Measurements from ENCODE around the gene SF3B3. TPM values are rescaled to one million over a fixed set of nuclear protein-coding genes. Genes with fewer than 3 reads are reported as not detected.

SF3B3 gene
- total and polyA plus RNA-seq, 2 donors (not counting 3 experiments of a cell fraction or from before 2014, with no cell fraction given) = 167 to 324 TPM

DNA sequence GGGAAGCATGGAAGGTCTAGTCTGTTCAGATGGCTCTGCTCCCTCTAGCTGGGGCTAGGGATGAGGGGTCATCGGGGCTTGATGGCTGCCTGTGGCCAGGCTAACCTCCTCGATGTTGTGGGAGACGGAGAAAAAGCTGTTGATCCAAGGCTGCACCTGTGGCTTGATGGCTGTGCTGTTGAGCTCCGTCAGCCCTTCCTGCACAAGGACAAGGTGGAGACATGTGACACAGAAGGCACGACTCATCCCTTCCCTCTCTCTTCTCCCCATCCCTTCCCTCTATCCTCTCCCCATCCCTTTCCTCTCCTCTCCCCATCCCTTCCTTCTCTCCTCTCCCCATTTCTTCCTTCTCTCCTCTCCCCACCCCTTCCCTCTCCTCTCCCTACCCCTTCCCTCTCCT lies 41.0 kb upstream of the SF3B3 start:
- FAIRE-seq = no peak
- Histone ChIP-seq H3K4me3 (replicated peaks in 1 of 3; ENCODE audit: insufficient read depth in 1 of 3, low read depth in 1 of 3, low read length in 3 of 3) (no peak overlapping the region), H3K9me3 (replicated peaks; ENCODE audit: control insufficient read depth, insufficient read depth, low read length) (no peaks in the 10 kb centered on the region), H3K9me1 (replicated peaks; ENCODE audit: control insufficient read depth, extremely low read depth, insufficient read depth, low read length) (no peaks in the 10 kb centered on the region), H3K4me2 (ENCODE audit: insufficient read depth, low read length) (no peak overlapping the region), H2AFZ (ENCODE audit: low read depth, low read length) (no peak overlapping the region), H3K4me1 (ENCODE audit: control insufficient read depth, extremely low read depth, insufficient read depth, low read length) (peaks cover 9% of the 10 kb centered on the region), H3K27ac (ENCODE audit: insufficient read depth, low read depth, low read length) (no peak overlapping the region), H3K27me3 (ENCODE audit: control insufficient read depth in 2 of 2, insufficient read depth in 2 of 2, low read length in 2 of 2) (no peaks in the 10 kb centered on the region), H3K36me3 (ENCODE audit: control insufficient read depth in 2 of 2, extremely low read depth in 1 of 2, insufficient read depth in 2 of 2, low read length in 2 of 2) (peaks cover 0 to 32% of the 10 kb centered on the region in 2 experiments), H3K79me2 (ENCODE audit: control insufficient read depth, insufficient read depth, low read length) (no peaks in the 10 kb centered on the region), H3K9ac (replicated peaks; ENCODE audit: extremely low read depth, insufficient read depth, low read length) (no peak overlapping the region), H4K20me1 (replicated peaks; ENCODE audit: control insufficient read depth, extremely low read depth, insufficient read depth, low read length) (no peaks in the 10 kb centered on the region)
- dilution Hi-C loops (cut with MboI; ENCODE audit: extremely low pct_ligation_motif_present, low sequenced_read_pairs) (no loop called here), intact Hi-C loops (cut with micrococcal nuclease) (no loop called here)
- TF ChIP-seq JUN (IDR thresholded peaks at IDR 0.05; ENCODE audit: borderline replicate concordance, insufficient read depth, insufficient read length, low read depth) (no peak), GATA2 (IDR thresholded peaks at IDR 0.05; ENCODE audit: insufficient read depth, insufficient read length, low read depth, low read length) (no peak), POLR2AphosphoS5 (IDR thresholded peaks at IDR 0.05; ENCODE audit: insufficient read depth, low read depth, low read length) (no peak), POLR2A (IDR thresholded peaks at IDR 0.05; ENCODE audit: low read depth, low read length) (no peak), FOS (IDR thresholded peaks at IDR 0.05; ENCODE audit: borderline replicate concordance, insufficient read depth, low read length) (no peak), MYC (IDR thresholded peaks at IDR 0.05; ENCODE audit: low read depth, low read length) (no peak), EZH2 (IDR thresholded peaks at IDR 0.05; ENCODE audit: borderline replicate concordance, low read depth, low read length, severe bottlenecking) (no peak)
- TF ChIP-seq, protein P1, sequence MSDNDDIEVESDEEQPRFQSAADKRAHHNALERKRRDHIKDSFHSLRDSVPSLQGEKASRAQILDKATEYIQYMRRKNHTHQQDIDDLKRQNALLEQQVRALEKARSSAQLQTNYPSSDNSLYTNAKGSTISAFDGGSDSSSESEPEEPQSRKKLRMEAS (IDR thresholded peaks at IDR 0.05; ENCODE audit: insufficient read depth, insufficient read length) = no peak
- TF ChIP-seq, protein P2, sequence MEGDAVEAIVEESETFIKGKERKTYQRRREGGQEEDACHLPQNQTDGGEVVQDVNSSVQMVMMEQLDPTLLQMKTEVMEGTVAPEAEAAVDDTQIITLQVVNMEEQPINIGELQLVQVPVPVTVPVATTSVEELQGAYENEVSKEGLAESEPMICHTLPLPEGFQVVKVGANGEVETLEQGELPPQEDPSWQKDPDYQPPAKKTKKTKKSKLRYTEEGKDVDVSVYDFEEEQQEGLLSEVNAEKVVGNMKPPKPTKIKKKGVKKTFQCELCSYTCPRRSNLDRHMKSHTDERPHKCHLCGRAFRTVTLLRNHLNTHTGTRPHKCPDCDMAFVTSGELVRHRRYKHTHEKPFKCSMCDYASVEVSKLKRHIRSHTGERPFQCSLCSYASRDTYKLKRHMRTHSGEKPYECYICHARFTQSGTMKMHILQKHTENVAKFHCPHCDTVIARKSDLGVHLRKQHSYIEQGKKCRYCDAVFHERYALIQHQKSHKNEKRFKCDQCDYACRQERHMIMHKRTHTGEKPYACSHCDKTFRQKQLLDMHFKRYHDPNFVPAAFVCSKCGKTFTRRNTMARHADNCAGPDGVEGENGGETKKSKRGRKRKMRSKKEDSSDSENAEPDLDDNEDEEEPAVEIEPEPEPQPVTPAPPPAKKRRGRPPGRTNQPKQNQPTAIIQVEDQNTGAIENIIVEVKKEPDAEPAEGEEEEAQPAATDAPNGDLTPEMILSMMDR (IDR thresholded peaks at IDR 0.05; ENCODE audit: extremely low read depth in 1 of 2, insufficient read depth in 1 of 2, low read depth in 1 of 2, low read length in 2 of 2) = no peak
- DNase-seq (ENCODE audit: low read depth, low spot score) = no peak
- no TSS peak for BruUV-seq (replicated peaks)
- ChIA-PET CTCF (interaction anchor here (1.0 to 1.9 kb wide), 3 partner anchors 9 to 172 kb away, joined by 3 to 6 read pairs (median 4); no protein-coding TSS in a partner anchor), POLR2A (no interaction called here)

Measured in endothelial cell of umbilical vein (primary cell).